GM18870 (cell line): ENCODE results near the gene PARD3.
"Not testable (repeated sequence)": the region's sequence is repeated elsewhere in the genome, so short reads cannot be mapped to it uniquely, and the experiment has no call there.

ENCODE experiments used
- ATAC-seq: cut with Tn5 transposase; IDR thresholded peaks from one replicate; pipeline ENCODE4 v1.9.1; 2021; ENCODE audit warnings: moderate library complexity; ENCODE audit not compliant: unreplicated experiment

The PARD3 gene

GRCh38 chr10:34433241-34434076 lies 381.6 kb downstream of the PARD3 start:
- no peak for ATAC-seq

GRCh38 chr10:34432589-34432988 lies 382.5 kb downstream of the PARD3 start:
- ATAC-seq: no peak

GRCh38 chr10:34430685-34431084 lies 384.4 kb downstream of the PARD3 start:
- no peak for ATAC-seq

GRCh38 chr10:34428501-34428900 lies 386.6 kb downstream of the PARD3 start:
- no peak for ATAC-seq

DNA sequence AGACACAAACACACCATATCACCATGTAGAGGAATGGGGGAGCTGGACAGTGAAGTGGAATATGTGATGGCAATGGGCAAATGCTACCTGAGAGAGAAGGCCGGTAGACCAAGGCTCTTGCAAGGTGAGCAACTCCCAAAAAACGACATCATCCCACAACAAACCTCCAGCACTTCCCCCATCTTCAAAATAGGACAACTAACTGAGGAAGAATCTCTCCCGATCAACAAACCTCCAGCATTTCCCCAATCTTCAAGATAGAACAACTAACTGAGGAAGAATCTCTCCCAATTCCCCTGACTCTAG lies 387.2 kb downstream of the PARD3 start:
- ATAC-seq: no peak

- ATAC-seq: not testable (repeated sequence)
Observed at GRCh38 chr10:34427158-34427910, 387.8 kb downstream of the PARD3 start.

DNA sequence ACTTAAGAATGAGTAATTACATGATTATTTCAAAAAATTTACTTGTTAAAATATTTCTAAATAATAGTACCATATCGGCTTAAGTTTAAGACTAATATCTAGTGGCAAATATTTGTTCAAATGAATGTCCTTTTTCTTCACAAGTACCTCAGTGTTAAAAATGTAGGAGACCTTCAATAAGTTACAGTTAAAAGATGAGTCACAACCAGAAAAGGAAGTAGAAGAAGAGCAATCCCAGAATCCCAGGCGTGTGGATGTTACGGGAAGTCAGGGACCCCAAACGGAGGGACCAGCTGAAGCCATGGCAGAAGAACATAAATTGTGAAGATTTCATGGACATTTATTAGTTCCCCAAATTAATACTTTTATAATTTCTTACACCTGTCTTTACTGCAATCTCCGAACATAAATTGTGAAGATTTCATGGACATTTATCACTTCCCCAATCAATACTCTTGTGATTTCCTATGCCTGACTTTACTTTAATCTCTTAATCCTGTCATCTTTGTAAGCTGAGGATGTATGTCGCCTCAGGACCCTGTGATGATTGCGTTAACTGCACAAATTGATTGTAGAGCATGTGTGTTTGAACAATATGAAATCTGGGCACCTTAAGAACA lies 388.4 kb downstream of the PARD3 start:
- not testable (repeated sequence) for ATAC-seq

GRCh38 chr10:34426041-34426440 lies 389.1 kb downstream of the PARD3 start:
- ATAC-seq: no peak

- ATAC-seq: no peak
Observed at GRCh38 chr10:34423673-34424625, 391.1 kb downstream of the PARD3 start.

DNA sequence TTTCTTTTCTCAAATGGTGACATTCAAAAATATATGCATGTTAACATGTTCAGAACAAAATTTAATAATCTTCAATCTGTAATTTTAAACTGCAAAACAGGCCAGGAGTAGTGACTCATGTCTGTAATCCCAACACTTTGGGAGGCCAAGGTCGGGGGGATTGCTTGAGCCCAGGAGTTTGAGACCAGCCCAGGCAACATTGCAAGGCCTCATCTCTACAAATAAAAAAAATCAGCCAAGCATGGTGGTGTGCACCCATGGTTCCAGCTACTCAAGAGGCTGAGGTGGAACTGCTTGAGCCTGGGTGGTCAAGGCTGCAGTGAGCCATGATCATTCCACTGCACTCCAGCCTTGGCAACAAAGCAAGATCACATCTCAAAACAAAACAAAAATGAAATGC lies 394.3 kb downstream of the PARD3 start:
- ATAC-seq: no peak

- no peak for ATAC-seq
Observed at GRCh38 chr10:34420273-34420672, 394.8 kb downstream of the PARD3 start.

- no peak for ATAC-seq
Observed at GRCh38 chr10:34415039-34415438, 400.1 kb downstream of the PARD3 start.

- ATAC-seq: no peak
Observed at GRCh38 chr10:34413756-34414587, 401.1 kb downstream of the PARD3 start.

- no peak for ATAC-seq
Observed at GRCh38 chr10:34413214-34413613, 401.9 kb downstream of the PARD3 start.

DNA sequence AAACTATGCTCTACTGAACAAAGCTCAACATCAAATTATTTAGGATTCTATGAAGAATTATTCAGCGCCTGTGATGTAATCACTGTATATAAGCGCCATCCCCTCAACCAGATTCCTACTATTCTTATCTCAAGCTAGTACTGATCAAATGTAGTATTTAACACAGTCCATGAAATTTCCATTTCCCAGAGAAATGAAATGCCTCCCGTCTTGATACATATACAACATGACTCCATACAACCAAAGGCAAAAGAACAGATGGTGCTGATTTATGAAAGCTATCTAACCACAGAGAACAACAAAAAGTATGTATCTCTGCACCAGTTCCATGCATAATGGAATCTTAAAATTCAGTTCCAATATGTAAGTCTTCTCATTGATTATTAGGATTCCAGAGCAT lies 406.1 kb downstream of the PARD3 start:
- no peak for ATAC-seq

DNA sequence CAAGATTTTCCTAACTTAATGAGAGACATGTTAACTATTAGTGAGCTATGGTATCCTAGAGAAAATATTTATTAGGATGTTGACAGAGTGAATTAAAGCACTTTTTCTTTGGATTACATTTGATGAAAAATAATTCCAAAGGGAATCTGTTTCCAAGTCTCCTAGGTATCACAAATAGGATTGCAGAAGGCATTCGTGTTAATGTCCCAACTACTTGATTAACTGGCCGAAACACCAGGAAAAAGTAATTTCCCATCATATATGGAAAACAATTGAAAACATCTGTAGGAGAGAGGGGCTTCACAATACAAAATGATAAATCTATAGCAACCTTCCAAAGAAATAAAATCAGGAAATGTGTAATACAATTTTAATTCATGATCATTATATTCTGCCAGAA lies 406.7 kb downstream of the PARD3 start:
- no peak for ATAC-seq

- no peak for ATAC-seq
Observed at GRCh38 chr10:34407324-34407805, 407.7 kb downstream of the PARD3 start.

DNA sequence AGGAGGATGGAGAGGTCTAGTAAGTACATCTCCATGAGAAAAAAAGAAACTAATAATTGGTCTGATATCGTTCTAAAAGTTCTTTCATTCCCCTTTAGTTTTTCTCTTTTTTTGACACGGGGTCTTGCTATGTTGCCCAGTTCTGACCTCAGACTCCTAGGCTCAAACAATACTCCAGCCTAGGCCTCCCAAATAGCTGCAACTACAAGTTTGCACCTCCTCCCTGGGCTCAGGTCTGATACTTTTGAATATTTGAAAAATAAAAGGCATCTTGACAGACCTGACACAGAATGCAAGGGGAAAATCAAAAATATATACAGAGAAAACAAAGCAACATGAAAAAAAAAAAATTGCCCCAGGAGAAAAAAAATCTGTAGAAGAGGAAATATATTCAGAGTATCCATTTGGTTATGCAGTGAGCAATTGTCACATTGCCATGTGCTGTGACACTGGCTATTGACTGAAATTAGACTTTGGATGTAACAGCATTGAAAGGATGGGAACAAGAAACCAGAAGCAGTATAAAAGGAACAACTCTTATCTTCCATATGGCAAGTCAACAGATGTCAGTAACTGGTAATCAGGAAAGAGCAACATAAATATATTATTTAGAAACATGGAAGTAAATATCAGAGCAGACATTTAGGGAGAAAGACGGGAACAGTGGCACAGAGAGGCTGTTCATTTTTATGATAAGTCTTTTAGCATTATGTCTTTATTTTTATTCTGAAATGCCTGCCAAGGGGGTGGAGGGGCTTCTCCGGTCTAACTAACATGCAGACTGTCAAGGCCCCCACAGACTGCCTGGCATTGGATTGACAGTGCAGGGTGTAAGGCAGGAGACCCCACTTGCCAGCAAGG lies 408.4 kb downstream of the PARD3 start:
- ATAC-seq: no peak
